HepG2 (cell line): ENCODE data around the gene AUTS2.

Experiments
- CHD4 ChIP-seq: fragments of 200-600 bp; sonication (generic); IDR thresholded peaks from 2 replicates; pipeline ENCODE4 v1.7.0; 2017; ENCODE audit warnings: mild to moderate bottlenecking, low read length, borderline replicate concordance
- CTCF ChIP-seq: sonication (generic); formaldehyde crosslinking; IDR thresholded peaks from 2 replicates; pipeline ENCODE4 v1.5.0; 2020; ENCODE audit warnings: mild to moderate bottlenecking, missing genetic modification reagents, moderate library complexity
- EZH2 ChIP-seq: conservative IDR thresholded peaks from 2 replicates; pipeline ENCODE4 v1.6.1; 2012; ENCODE audit warnings: mild to moderate bottlenecking, low read depth, low read length, moderate library complexity
- GLI4 ChIP-seq: sonication (generic); formaldehyde crosslinking; IDR thresholded peaks from 2 replicates; pipeline ENCODE4 v1.5.1; 2020; ENCODE audit warnings: missing genetic modification reagents, mild to moderate bottlenecking, moderate library complexity, borderline replicate concordance
- HDAC2 ChIP-seq: sonication (generic); formaldehyde crosslinking; IDR thresholded peaks from 2 replicates; pipeline ENCODE4 v1.4.0; 2020; ENCODE audit warnings: missing genetic modification reagents
- POLR2A ChIP-seq, 2 experiments: IDR thresholded peaks; 2 replicates each; pipeline ENCODE4 v1.6.1; 2011; ENCODE audit warnings: low read depth in 2 of 2, low read length in 2 of 2, mild to moderate bottlenecking in 1 of 2, moderate library complexity in 1 of 2; ENCODE audit not compliant: insufficient read depth in 1 of 2
- POLR2AphosphoS5 ChIP-seq: IDR thresholded peaks from 2 replicates; pipeline ENCODE4 v1.6.1; 2012; ENCODE audit warnings: low read depth, low read length
- PTBP1 ChIP-seq: fragments of 200-400 bp; formaldehyde crosslinking; IDR thresholded peaks from 2 replicates; pipeline ENCODE4 v1.6.1; 2018; ENCODE audit warnings: low read length, low read depth; ENCODE audit not compliant: poor library complexity, severe bottlenecking
- TF ChIP-seq, protein P1 (sequence below): sonication (generic); formaldehyde crosslinking; conservative IDR thresholded peaks from 2 replicates; pipeline ENCODE4 v1.5.0; 2020; ENCODE audit warnings: missing genetic modification reagents

- TF ChIP-seq CTCF (CRISPR knock-in tag) (no peak), POLR2A (IDR thresholded peaks at IDR 0.05; ENCODE audit: insufficient read depth in 1 of 2, low read depth in 2 of 2, low read length in 2 of 2) (no peak), CHD4 (no peak), GLI4 (CRISPR knock-in tag) (no peak), POLR2AphosphoS5 (no peak), EZH2 (no peak), HDAC2 (no peak), PTBP1 (no peak)
- TF ChIP-seq, protein P1, sequence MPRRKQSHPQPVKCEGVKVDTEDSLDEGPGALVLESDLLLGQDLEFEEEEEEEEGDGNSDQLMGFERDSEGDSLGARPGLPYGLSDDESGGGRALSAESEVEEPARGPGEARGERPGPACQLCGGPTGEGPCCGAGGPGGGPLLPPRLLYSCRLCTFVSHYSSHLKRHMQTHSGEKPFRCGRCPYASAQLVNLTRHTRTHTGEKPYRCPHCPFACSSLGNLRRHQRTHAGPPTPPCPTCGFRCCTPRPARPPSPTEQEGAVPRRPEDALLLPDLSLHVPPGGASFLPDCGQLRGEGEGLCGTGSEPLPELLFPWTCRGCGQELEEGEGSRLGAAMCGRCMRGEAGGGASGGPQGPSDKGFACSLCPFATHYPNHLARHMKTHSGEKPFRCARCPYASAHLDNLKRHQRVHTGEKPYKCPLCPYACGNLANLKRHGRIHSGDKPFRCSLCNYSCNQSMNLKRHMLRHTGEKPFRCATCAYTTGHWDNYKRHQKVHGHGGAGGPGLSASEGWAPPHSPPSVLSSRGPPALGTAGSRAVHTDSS (CRISPR knock-in tag) = no peak
These were observed 560.8 kb downstream of the AUTS2 start for GRCh38 chr7:70159121-70159520.
